CD4-positive, alpha-beta T cell (primary cell): Measurements from ENCODE around the gene B3GAT2. TPM values are rescaled to one million over a fixed set of nuclear protein-coding genes. Genes with fewer than 3 reads are reported as not detected.
A peak's percentile ranks its signal among the peaks of the same experiment; 100 is the strongest.

Source experiments
- ATAC-seq: fragments of 200-7000 bp; cut with Tn5 transposase; one replicate; pipeline ENCODE4 v1.10.0; 2022; ENCODE audit warnings: mild to moderate bottlenecking; ENCODE audit not compliant: poor library complexity
- CTCF ChIA-PET: fragments of 350-600 bp; sonication (Branson Sonifier 250); formaldehyde crosslinking; loops from one replicate; lab custom pipeline; 2021; ENCODE audit warnings: antibody characterized with exemption, inconsistent platforms; lab: Charles Lee
- POLR2A ChIA-PET: fragments of 350-600 bp; sonication (Branson Sonifier 250); formaldehyde crosslinking; loops from one replicate; lab custom pipeline; 2021; ENCODE audit warnings: antibody characterized with exemption, inconsistent platforms; lab: Charles Lee
- DNase-seq, 14 experiments: peaks; one replicate each; pipeline ENCODE4 v3.0.0-alpha.2; 2013 to 2020; ENCODE audit warnings: mixed read lengths in 2 of 14
- H3K27ac ChIP-seq, 2 donors: one replicate each; pipeline versions ENCODE4 v1.5.1 to v1.7.0; 2013; ENCODE audit warnings: low read length in 2 of 2, low read depth in 1 of 2, mild to moderate bottlenecking in 1 of 2
- H3K27me3 ChIP-seq, 2 experiments: 1 replicate in 1 of 2; 2 replicates in 1 of 2; pipeline versions ENCODE4 v1.6.1 to v1.7.0; 2013; ENCODE audit warnings: low read length in 2 of 2, control low read depth in 1 of 2, mild to moderate bottlenecking in 1 of 2, moderate library complexity in 1 of 2; ENCODE audit not compliant: insufficient read depth in 2 of 2, control insufficient read depth in 1 of 2
- H3K36me3 ChIP-seq: one replicate; pipeline ENCODE4 v1.6.1; 2013; ENCODE audit warnings: low read length, control low read depth; ENCODE audit not compliant: insufficient read depth
- H3K4me1 ChIP-seq: one replicate; pipeline ENCODE4 v1.6.1; 2013; ENCODE audit warnings: low read length, control low read depth; ENCODE audit not compliant: insufficient read depth
- H3K4me3 ChIP-seq: one replicate; pipeline ENCODE4 v1.5.1; 2013; ENCODE audit warnings: mild to moderate bottlenecking, low read length, moderate library complexity
- H3K9me3 ChIP-seq, 2 experiments: 1 replicate in 1 of 2; 2 replicates in 1 of 2; pipeline versions ENCODE4 v1.6.1 to v1.7.0; 2013; ENCODE audit warnings: low read length in 2 of 2, mild to moderate bottlenecking in 2 of 2, control low read depth in 1 of 2, moderate library complexity in 1 of 2; ENCODE audit not compliant: control insufficient read depth in 1 of 2, insufficient read depth in 1 of 2
- H3K27ac Mint-ChIP-seq: one replicate; pipeline ENCODE4 v1.8.0; 2020; ENCODE audit warnings: mixed read lengths
- H3K27me3 Mint-ChIP-seq: one replicate; pipeline ENCODE4 v1.8.0; 2021; ENCODE audit warnings: mixed read lengths
- H3K36me3 Mint-ChIP-seq: one replicate; pipeline ENCODE4 v1.8.0; 2021; ENCODE audit warnings: low read depth, mixed read lengths
- H3K4me1 Mint-ChIP-seq: one replicate; pipeline ENCODE4 v1.8.0; 2021; ENCODE audit warnings: low read depth, mixed read lengths
- H3K4me3 Mint-ChIP-seq: one replicate; pipeline ENCODE4 v1.8.0; 2020; ENCODE audit warnings: mild to moderate bottlenecking, mixed read lengths
- H3K9me3 Mint-ChIP-seq: one replicate; pipeline ENCODE4 v1.8.0; 2020; ENCODE audit warnings: mixed read lengths
- intact Hi-C, 2 experiments: fragments of 100-400 bp; cut with DNase I in 1 of 2; cut with micrococcal nuclease in 1 of 2; formaldehyde crosslinking; loops; one replicate each; pipeline versions ENCODE4 v1.15.1 to v1.9.0; 2023 to 2025; cut with DNase I, micrococcal nuclease
- total RNA-seq, 174 experiments: library from RNA in 2 of 174; stranded (reverse) in 2 of 174; gene quantifications; one replicate each; pipeline ENCODE4 v1.2.3 and lab custom pipeline; 2021 to 2026
- TF ChIP-seq, protein P1 (sequence below): fragments of 200-600 bp; IDR thresholded peaks from one replicate; pipeline ENCODE4 v1.8.0; 2022; ENCODE audit warnings: antibody characterized with exemption, mild to moderate bottlenecking

B3GAT2 gene
- total RNA-seq, 2 experiments from 2014 or later, result not detected

DNA sequence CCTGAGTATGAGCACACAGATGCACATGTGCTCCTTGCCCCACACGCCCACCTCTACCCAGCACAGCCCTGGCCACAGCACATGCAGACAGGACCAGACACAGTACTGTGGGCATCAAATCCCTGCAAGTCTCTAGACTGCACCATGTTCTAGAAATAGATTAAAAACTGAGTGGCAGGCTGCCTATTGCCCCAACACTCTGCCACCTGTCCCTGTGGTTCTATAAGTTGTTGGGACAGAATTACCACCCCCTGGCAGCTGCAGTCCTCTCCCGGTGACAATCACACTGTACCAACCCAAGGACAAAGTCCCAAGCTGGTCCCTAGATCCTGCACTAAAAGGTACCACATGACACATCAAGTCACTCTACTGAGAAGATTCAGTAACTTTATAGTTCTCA lies 70.2 kb downstream of the B3GAT2 start:
- no peak for ATAC-seq
- CTCF ChIA-PET, result no interaction called here
- no peak overlapping the region for H3K4me3 Mint-ChIP-seq

DNA sequence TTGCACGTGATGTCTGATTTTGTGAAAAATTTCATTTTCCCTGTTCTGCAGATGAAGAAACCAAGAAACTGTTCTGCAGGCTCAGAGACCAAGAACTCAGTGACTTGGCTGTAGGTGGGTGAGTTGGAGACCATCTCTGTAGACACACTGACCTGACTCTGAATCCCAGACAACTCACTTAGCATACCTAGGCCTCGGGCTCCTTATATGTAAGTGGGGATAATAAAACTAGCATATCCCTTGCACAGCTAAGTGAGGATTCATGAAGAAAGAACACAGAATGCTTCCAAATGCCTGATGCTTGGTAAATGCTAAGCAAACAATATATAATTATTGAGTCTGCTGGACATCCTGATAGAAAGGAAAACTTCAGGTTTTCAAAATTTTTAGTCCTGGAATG lies 70.8 kb downstream of the B3GAT2 start:
- H3K36me3 ChIP-seq, result no peaks in the 10 kb centered on the region
- H3K27ac Mint-ChIP-seq, result no peak overlapping the region
- H3K9me3 Mint-ChIP-seq, result no peaks in the 10 kb centered on the region
- no peak overlapping the region for H3K4me3 Mint-ChIP-seq
- ATAC-seq, result no peak
- CTCF ChIA-PET, result no interaction called here
- no peaks in the 10 kb centered on the region for H3K9me3 ChIP-seq
- no peaks in the 10 kb centered on the region for H3K4me1 Mint-ChIP-seq
- intact Hi-C loops, result loop anchor here in 1 of 2 experiments (5.0 kb wide), 1 partner anchor 509 kb away; no protein-coding TSS in a partner anchor
- H3K27ac ChIP-seq, result no peak overlapping the region
- POLR2A ChIA-PET, result no interaction called here
- H3K27me3 ChIP-seq, result no peaks in the 10 kb centered on the region
- H3K27me3 Mint-ChIP-seq, result peaks cover 16% of the 10 kb centered on the region
- DNase-seq, result no peak
- no peaks in the 10 kb centered on the region for H3K36me3 Mint-ChIP-seq
- H3K4me3 ChIP-seq, result no peak overlapping the region
- TF ChIP-seq, protein P1, sequence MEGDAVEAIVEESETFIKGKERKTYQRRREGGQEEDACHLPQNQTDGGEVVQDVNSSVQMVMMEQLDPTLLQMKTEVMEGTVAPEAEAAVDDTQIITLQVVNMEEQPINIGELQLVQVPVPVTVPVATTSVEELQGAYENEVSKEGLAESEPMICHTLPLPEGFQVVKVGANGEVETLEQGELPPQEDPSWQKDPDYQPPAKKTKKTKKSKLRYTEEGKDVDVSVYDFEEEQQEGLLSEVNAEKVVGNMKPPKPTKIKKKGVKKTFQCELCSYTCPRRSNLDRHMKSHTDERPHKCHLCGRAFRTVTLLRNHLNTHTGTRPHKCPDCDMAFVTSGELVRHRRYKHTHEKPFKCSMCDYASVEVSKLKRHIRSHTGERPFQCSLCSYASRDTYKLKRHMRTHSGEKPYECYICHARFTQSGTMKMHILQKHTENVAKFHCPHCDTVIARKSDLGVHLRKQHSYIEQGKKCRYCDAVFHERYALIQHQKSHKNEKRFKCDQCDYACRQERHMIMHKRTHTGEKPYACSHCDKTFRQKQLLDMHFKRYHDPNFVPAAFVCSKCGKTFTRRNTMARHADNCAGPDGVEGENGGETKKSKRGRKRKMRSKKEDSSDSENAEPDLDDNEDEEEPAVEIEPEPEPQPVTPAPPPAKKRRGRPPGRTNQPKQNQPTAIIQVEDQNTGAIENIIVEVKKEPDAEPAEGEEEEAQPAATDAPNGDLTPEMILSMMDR, result no peak
- no peaks in the 10 kb centered on the region for H3K4me1 ChIP-seq

More for the DNA sequence above, 70.2 kb downstream of the B3GAT2 start:
- no peaks in the 10 kb centered on the region for H3K36me3 Mint-ChIP-seq
- TF ChIP-seq, protein P1, result no peak
- DNase-seq, result no peak
- H3K27me3 Mint-ChIP-seq, result peaks cover 13% of the 10 kb centered on the region
- Histone ChIP-seq H3K4me3 (no peak overlapping the region), H3K36me3 (no peaks in the 10 kb centered on the region), H3K9me3 (no peaks in the 10 kb centered on the region), H3K4me1 (no peaks in the 10 kb centered on the region), H3K27ac (no peak overlapping the region), H3K27me3 (no peaks in the 10 kb centered on the region)
- no peaks in the 10 kb centered on the region for H3K9me3 Mint-ChIP-seq
- intact Hi-C loops, result loop anchor here in 1 of 2 experiments (5.0 kb wide), 1 partner anchor 509 kb away; no protein-coding TSS in a partner anchor
- no peaks in the 10 kb centered on the region for H3K4me1 Mint-ChIP-seq
- H3K27ac Mint-ChIP-seq, result no peak overlapping the region
- POLR2A ChIA-PET, result no interaction called here

DNA sequence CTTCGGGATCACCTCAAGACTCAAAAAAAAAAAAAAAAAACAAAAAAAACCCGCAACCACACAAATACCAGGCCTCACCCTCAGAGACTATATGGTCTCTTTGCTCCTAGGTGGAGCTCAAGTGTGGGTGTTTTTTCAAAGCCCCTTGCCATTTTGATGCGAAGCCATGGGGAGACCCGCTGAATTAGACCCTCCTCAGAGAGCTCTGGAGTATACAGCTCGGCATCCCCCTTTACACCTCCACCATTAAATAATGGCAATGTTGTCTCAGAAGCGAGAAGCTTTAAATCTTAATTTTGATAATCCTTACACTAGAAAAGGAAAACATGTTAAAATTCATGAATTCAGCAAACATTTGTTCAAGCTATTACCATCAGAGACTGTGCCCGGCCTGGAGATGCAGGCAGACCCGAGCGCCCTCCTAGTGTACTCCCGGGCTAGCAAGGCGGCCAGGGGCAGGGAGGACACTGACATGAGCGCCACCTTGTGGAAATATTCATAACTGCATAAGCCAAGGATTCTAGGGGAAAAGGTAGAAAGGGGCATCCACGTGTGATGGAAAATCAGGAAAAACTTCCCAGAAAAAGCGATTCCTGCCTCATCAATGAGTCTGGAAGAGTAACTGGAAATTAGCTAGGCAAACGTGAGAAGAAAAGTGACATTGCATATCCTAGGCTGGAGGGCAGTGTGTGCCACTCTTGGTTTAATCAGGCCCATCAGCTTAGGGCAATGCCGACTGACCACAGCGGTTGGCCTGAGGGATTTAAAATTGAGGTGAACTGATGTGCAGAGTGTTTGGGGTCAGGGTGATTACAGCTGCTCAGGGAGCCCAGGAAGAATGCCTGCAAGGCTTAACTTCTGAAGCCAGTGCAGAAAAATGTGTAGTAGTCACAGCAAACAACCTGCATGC lies 72.5 kb downstream of the B3GAT2 start:
- Histone ChIP-seq H3K27me3 (peaks cover 2 to 4% of the 10 kb centered on the region in 2 experiments), H3K27ac (no peak overlapping the region), H3K4me1 (no peaks in the 10 kb centered on the region), H3K36me3 (no peaks in the 10 kb centered on the region), H3K9me3 (no peaks in the 10 kb centered on the region), H3K4me3 (no peak overlapping the region)
- DNase-seq, result peak; percentile 18 to 75 (median 37)
- H3K4me1 Mint-ChIP-seq, result no peaks in the 10 kb centered on the region
- no peaks in the 10 kb centered on the region for H3K36me3 Mint-ChIP-seq
- H3K27ac Mint-ChIP-seq, result no peak overlapping the region
- H3K27me3 Mint-ChIP-seq, result peaks cover 23% of the 10 kb centered on the region
- TF ChIP-seq, protein P1, result peak; percentile 91
- ATAC-seq, result peak; percentile 81
- ChIA-PET POLR2A (interaction anchor here (0.7 kb wide), 1 partner anchor 471 kb away, joined by 3 read pairs; the partner anchor contains the start of gene FAM135A), CTCF (interaction anchor here (0.8 to 2.1 kb wide), 6 partner anchors 10 to 663 kb away, joined by 3 to 18 read pairs (median 5); no protein-coding TSS in a partner anchor)
- intact Hi-C loops, result loop anchor here (1.0 to 5.0 kb wide), 4 partner anchors 178 to 572 kb away; no protein-coding TSS in a partner anchor
- H3K4me3 Mint-ChIP-seq, result no peak overlapping the region
- no peaks in the 10 kb centered on the region for H3K9me3 Mint-ChIP-seq
